HG03457 (cell line): ENCODE results near the gene CDKL1.
A peak's percentile ranks its signal among the peaks of the same experiment; 100 is the strongest.
"Not testable (repeated sequence)": the region's sequence is repeated elsewhere in the genome, so short reads cannot be mapped to it uniquely, and the experiment has no call there.

Source experiments
- ATAC-seq: cut with Tn5 transposase; IDR thresholded peaks from one replicate; pipeline ENCODE4 v1.9.1; 2021; ENCODE audit warnings: moderate number of reproducible peaks; ENCODE audit not compliant: unreplicated experiment

The CDKL1 gene

GRCh38 chr14:50335989-50336824 is 60.5 kb downstream of the CDKL1 start:
- ATAC-seq: no peak

DNA sequence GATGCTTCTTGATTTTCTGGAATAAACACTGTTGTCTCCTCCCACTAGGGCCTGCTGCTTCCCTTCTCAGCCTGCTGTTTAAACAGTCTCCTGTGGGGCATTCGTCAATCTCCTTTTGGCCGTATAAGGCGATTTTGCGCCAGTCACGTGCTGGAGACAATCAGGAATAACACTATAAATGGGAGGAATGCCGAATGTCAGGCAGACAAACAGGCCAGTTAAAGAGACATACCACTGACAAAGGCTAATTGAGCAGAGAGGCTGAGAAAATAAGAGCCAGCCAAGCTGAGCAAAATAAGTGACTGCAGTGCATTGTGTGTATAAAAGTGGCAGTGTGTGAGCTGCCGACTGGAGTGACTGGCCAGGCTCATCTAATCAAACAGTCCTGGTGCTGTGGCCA is 61.3 kb downstream of the CDKL1 start:
- ATAC-seq: no peak

GRCh38 chr14:50334211-50334610 is 62.5 kb downstream of the CDKL1 start:
- ATAC-seq: no peak

DNA sequence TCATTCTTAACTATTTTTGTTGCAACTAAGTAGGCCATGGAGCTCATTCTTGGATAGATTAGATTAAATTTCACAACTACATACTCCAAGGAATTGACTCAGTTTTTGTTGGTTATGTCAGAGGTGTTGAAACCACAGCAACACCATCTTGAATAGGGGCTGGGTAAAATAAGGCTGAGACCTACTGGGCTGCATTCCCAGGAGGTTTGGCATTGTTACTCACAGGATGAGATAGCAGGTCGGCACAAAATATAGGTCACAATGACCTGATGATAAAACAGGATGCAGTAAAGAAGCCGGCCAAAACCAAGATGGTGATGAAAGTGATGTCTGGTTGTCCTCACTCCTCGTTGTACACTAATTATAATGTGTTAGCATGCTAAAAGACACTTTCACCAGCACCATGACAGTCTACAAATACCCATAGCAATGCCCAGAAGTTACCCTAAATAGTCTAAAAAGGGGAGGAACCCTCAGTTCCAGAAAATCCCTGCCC is 63.6 kb downstream of the CDKL1 start:
- ATAC-seq: no peak

GRCh38 chr14:50331596-50331995 is 65.1 kb downstream of the CDKL1 start:
- no peak for ATAC-seq

GRCh38 chr14:50321009-50321660 is 75.5 kb downstream of the CDKL1 start:
- ATAC-seq: peak; percentile 71

DNA sequence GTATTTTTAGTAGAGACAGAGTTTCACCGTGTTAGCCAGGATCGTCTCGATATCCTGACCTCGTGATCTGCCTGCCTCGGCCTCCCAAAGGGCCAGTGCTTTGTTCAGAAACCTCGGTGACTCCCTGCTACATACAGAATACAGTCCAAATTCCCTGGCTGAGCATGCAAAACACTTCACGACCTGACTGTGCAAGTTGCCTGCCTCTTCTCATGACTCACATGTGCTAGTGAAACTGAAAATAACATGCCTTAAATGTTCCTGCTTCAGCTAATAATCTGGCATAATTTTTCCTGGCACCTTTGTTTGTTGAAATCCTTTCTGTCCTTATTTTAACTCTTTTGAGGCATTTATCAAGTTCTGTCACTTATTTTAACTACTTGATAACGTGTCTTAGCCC is 76.4 kb downstream of the CDKL1 start:
- no peak for ATAC-seq

DNA sequence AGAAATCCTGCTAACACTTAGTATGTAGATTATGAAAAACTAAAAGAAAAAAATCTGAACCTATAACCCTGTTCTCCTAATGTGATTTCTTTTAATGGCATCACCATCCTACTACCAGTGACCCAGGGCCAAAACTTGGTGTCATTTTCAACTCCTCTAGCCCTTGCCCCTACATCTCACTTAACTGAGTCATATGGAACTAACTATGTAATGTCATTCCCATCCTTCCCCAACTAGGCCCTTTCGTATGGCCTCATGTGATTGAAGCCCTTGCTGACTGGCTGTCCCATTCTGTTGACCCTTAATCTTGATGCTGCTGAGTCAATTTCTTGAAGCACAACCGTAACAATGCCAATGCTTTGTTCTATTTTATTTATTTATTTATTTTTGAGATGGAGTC is 77.0 kb downstream of the CDKL1 start:
- no peak for ATAC-seq

GRCh38 chr14:50319293-50319692 is 77.4 kb downstream of the CDKL1 start:
- no peak for ATAC-seq

- no peak for ATAC-seq
Observed at GRCh38 chr14:50318031-50318626, 78.6 kb downstream of the CDKL1 start.

DNA sequence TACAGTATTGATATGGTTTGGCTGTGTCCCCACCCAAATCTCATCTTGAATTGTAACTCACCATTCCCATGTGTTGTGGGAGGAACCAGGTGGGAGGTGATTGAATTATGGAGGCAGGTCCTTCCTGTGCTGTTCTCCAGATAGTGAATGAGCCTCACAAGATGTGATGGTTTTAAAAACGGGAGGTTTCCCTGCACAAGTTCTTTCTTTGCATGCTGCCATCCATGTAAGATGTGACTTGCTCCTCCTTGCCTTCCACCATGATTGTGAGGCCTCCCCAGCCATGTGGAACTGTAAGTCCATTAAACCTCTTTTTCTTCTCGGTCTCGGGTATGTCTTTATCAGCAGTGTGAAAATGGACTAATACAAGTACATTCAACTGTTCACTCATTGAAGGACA is 82.6 kb downstream of the CDKL1 start:
- ATAC-seq: not testable (repeated sequence)

DNA sequence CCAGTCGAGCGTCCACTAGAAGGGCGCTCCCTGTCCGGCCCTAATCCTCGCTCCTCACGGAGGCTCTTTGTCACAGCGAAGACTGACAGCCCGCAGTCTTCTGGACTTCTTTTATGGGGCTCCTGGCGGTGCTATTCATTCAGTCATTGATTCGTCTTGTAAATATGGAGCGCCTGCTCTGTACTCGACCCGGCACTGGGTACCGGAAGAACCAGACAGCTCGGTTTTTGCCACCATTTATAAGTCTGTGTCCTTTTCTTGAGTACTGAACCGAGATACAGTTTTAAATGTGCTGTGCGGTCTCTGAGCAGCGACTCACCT is 84.0 kb downstream of the CDKL1 start:
- peak; percentile 10 for ATAC-seq

DNA sequence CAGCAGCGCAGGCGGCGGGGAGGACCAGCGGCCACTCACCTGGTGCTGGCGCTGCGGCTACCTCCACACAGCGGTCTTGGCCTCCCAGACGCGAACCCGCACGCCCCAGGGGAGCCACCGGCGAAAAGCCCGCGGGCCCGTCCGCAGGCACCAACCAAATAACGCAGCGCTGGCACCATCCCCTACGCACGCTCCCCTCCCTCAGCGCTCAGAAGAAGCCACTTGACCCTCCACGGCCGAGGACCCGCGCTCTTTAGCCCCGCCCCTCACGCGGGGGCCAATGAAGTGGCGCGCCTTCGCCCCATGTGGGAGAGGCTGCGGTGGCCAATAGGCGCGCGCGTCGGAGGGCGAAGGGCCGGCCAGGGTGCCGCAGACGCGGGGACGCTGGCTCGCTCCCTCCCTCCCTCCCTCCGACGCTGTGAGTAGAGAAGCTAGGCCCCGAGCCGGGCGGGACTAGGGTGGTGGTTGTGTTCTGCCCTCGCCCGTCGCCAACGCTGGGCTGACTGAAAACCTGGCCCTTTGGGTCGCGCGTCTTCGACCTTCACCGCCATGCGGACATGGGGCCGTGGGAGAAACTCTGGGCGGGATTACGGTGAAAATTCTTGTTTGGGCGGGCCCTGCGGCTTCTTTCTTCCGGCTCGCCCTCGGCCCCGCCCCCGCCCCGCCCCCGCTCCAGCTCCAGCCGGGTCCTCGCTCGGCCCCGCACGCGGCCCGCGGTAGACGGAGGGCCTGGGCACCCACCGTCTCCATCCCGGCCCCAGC is 84.5 kb downstream of the CDKL1 start, which contains the start of the genes DMAC2L and L2HGDH:
DMAC2L (plus strand) TSS at position 353 of the 762 bp plus-strand sequence. CDS start 9,164 bp downstream, outside the sequence.
L2HGDH (minus strand) TSS at position 258 of the 762 bp plus-strand sequence; CDS start at position 179, 79 bp downstream.
- peak; percentile 92 for ATAC-seq

GRCh38 chr14:50311337-50311971 is 85.2 kb downstream of the CDKL1 start:
- ATAC-seq: no peak

DNA sequence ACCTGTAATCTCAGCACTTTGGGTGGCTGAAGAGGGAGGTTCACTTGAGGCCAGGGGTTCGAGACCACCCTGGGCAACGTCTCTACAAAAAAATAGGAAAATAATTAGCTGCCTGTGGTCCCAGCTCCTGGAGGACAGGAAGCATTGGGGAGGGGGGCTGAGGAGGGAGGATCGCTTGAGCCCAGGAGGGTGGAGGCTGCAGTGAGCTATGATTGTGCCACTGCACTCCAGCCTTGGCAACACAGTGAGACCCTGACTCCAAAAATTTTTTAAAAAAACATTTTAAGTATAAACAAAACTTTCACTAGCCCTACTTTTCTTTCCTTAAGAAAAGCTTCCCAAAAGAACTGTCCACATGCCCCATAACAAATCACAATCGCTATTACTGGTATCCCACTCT is 86.2 kb downstream of the CDKL1 start:
- ATAC-seq: no peak

DNA sequence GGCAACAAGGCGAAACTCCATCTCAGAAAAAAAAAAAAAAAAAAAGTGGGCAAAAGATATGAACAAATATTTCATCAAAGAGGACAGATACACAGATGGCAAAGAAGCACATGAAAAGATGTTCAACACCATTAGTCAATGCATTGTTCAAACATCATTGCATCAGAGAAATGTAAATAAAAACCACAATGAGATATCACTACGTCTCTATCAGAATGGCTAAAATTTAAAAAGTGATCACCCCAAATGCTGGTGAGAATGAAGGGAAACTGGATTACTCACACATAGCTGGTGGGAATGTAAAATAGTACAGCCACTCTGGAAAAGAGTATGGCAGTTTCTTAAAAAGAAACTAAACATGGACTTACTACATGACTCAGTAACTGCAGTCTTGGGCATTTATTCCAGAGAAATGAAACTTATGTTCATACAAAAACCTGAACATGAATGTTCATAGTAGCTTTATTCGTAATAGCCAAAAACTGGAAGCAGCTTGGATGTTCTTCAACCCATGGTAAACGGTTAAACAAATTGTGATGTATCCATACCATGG is 88.2 kb downstream of the CDKL1 start:
- ATAC-seq: no peak

GRCh38 chr14:50303744-50304471 is 92.8 kb downstream of the CDKL1 start:
- no peak for ATAC-seq

DNA sequence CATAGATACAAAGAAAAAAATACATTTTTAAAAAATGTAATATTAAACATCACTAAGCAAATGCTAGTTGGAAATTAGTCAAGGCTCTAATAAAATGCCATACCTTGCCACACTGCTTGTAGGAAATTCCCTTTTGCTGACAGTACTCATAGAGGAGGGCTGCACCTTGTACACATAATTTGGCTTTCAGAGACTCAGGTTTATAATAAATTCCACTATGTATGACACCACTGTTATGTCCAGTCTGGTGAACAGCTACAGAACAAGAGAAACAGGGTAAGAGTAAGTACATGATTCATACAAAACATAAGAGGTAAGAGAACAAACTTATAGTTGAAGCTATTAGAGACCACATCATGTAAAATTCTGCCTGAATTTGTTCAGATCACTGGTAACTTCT is 94.8 kb downstream of the CDKL1 start:
- ATAC-seq: no peak

DNA sequence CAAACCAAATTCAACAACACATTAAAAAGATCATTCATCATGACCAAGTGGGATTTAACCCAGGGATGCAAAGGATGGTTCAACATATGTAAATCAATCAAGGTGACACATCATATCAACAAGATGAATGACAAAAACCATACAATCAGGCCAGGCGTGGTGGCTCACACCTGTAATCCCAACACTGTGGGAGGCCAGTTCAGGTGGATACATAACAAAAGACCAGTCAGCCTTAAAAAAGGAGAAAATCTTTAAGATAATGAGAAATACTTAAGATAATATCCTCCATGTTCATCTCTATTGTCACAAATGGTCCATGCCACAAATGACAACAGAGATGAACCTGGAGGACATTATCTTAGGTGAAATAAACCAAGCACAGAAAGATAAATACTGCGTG is 97.1 kb downstream of the CDKL1 start:
- no peak for ATAC-seq

DNA sequence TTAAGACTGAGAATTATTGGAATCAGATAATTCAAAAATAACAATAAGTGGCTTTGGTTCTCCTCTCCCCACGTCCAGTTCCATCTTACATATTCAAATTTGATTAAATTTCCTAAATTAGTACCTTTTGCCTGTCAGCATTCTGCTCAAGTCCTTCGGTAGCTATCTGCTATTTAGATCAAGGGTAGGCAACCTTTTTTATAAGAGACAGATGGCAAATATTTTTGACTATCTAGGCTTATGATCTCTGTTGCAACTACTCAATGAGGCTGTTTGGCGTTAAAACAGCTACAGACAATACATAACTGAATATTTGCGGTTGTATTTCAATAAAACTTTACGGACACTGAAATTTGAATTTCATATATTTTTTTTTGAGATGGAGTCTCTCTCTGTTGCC is 106.4 kb downstream of the CDKL1 start:
- ATAC-seq: no peak
